G401.6 (cell line): ENCODE results near the gene UBE2G2.

ENCODE experiments used
- FAIRE-seq: peaks from 2 replicates; lab custom pipeline; 2012; peaks lifted over from hg19 to GRCh38; lab: Jason Lieb, UNC

The UBE2G2 gene

DNA sequence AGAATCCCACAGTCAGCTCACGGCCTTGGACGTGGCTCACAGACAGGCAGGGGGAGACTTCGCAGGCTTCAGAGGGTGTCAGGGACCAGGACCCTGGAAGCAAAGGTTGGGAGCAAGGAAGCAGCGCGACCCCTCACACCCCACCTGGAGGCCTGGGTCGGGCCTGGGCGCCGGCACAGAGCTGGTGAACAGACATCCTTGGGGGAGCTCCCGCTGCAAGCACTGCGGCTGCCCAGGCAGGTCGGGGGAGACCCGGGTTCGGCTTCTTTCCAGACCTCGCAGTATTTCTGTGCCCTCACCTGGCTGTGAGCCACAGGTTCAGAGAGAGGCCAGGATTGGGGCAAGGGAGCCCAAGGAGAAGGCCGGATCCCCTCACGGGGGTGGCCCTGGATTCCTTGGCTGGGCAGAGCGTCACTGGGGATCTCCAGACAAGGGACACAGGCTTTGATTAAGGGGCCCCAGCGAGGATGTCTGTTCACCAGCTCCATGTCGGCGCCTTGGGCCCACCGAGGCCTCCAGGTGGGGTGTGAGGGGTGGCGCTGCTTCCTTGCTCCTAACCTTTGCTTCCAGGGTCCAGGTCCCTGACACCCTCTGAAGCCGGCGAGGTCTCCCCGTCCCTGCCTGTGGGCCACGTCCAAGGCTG lies 52.4 kb downstream of the UBE2G2 start:
- no peak for FAIRE-seq

DNA sequence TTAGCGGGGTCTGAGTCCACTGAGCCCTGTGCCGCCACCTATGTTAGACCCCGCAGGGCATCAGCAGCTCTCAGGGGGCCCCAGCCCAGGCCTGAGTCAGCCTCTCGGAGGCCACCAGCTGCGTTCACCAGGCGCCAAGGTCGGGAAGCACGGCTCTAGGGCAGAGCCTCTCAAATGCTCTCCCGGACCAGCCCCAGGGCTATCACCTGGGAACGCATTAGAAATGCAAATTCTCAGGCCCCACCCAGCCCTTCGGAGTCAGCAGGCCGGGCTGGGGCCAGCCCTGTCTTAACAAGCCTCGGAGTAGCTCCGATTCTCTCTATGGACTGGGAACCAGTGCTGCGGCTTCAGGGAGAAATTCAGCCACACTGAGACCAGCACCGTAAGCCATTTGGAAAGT lies 53.0 kb downstream of the UBE2G2 start:
- FAIRE-seq, result no peak

DNA sequence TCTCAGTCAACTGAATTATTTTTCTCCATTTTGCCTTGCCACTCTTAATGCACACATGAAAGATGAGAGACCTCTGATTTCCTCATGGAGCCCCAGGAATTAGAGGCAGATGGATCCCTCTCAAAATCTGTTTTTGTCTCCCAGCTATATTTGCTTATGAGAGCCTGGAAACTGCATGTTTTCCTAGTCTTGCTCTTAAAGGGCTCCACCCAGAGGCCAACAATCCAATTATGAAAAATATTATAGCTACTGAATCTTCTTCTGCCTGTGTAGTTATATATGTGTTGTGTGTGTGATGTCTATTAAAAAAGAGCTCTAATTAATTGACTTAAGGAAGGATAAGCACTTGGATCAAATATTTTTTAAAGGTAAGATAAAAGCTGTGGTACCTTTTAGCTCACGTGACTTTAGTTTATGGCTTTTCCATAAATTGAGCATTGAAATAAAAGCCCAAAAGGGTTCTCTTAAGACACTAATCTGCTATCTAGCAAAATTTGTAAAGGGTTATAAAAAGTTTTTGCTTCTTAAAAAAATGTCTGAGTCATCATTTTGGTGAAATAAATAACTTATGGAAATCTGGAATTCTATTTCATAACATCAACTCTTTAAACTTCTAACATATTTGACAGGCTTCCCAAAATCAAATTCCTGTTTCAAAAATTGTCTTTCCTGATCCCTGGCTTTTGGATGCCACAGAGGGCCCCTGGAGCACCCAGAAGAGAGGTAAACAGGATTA lies 59.0 kb downstream of the UBE2G2 start:
- FAIRE-seq, result no peak

DNA sequence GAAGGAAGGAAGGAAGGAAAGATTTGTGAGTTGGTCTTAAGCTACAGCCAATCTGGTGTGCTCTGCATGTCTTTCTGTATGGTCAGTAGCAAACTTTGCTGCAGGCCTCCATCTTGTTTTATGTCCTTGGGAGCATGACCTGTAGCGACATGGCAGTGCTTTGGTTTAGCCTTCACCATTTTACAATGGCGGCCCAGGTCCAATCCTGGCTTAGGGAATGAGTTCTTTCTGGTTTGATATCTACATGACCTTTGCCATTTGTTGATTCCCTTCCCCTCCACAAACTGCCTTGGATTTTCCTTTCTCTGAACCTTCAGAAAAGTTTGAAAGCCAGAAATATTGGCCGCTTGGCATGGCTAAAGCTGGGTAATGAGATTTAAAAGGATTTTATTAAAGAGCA lies 59.7 kb downstream of the UBE2G2 start:
- FAIRE-seq, result no peak

DNA sequence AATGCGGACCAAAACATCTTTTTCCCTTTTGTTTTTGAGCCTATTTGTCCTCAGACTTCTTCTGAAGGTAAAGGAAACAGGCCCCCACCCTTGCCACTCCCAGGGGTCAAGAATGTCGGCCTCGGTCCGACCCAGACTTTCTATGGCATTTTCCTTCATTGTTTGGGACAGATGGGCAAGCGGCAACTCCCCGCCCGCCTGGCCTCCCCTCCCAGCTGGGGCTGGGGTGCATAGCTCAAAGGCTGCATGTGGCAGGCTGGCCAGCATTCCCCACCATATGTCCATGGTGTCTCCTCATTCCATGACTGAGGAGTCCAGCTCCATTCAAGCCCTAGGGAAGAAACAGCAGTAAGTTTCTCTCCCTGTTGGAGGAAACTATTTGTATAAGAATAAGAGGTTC lies 60.9 kb downstream of the UBE2G2 start:
- no peak for FAIRE-seq

DNA sequence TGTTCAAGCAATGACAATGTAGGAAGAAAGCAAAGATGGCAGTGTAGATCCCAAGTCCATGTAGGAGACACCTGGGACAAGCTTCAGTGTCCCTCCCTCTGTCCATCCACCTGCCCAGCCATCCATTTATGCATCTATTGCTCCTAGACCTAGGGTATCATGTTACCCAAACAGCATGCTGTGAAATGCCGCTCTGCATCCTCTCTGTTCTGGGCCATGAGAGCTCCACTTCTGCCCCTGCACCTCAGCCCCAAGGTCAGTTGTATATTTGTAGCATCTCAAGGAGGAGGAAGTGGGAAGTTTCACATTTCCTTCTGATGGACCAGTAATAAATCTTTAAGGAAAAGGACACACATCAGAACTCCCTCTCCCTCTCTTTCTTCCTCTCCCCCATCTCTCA lies 62.3 kb downstream of the UBE2G2 start:
- FAIRE-seq, result no peak

DNA sequence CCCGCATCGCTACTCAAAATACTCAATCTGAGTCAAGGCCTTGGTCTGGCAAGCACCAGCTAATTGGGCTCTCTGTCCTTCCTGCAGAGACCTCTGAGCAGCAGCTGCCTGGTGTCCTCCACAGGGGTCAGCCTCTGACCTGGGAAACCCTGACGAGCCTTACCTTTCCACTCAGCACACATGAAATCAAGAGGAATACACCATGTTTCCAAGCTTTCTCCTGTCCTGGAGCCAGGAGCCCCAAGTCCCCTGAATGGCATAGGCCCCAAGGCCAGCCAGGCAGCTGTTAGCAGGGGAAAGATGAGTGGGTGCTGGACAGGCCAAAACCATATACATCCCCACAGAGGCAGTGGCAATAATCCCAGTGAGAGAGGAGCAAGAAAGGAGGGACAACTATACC lies 63.0 kb downstream of the UBE2G2 start:
- FAIRE-seq, result no peak

DNA sequence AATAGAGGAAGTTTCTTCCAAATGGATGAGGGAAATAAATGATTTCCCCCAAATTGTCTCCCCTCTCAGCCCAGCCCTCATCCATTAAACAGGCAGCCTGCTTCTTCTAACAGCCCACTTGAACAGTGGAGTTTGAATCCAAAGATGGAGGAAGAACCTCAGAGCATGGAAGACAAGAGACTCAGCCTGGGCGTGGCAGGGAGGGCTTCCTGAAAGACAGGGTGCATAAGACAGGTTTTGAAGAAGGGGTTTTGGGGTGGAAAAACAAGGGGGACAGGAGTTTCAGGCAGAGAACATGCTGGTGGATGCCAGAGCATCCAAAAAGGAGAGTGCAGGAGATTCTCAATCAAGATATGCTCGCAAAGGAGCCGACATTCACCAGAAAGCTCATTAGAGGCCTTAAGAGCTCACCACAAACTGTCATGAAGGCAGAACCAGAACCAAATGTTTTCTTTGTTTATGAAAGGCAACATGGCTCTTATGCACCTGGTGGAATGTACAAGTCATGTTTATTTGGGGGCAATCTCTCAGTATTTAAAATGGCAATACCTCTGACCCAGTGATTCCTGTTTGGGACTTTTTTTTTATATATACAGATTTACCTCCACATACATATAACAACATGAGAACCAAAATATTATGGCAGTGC lies 63.8 kb downstream of the UBE2G2 start:
- no peak for FAIRE-seq

DNA sequence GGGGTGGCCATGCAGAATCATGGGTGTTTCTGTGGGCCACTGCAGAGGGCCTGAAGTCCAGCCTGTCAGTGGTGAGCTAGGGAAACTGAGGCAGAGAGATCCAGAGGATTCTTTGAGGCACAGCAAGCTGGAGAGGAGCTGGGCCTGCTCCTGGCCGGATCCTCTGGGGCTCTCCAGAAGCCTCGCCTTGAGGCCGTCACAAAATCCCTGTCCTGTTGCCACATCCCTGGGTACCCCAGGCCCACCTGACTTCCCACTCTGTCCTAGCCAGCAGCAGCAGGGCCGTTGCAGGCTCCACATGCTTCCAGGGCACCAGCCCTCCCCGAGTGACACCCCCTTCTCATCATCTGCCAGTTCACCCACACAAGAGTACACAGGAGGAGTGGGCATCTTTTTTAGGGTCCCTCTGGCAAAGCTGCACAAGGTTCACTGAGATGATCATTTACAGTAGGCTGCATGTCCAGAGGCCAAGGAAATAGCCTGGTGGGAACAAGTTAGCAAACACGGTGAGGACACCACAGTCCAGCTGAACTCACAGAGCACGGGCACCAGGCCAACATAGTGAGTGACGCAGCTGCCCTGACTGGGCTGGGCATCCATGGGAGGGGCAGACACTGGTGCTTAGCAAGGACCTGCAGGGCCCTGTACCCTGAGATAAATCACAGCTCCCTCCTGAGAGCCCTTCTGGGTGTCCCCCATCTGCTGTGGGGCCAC lies 65.2 kb downstream of the UBE2G2 start:
- no peak for FAIRE-seq

DNA sequence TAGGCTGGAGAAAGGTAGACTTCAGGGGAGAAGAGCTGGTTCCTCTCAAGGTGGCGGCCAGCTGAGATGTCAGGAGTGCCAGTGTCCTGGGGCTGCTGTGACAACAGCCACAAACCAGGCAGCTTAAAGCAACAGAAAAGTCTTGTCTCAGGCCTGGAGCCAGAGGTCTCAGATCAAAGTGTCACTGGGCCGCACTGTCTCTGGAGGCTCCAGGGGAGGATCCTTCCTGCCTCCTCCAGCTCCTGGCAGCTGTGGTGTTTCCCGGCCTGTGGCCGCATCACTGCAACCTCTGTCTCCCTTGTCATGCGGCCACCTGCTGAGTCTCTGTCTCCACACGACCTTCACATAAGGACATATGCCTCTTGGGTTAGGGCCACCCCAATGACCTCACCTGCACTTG lies 65.8 kb downstream of the UBE2G2 start:
- FAIRE-seq, result no peak

DNA sequence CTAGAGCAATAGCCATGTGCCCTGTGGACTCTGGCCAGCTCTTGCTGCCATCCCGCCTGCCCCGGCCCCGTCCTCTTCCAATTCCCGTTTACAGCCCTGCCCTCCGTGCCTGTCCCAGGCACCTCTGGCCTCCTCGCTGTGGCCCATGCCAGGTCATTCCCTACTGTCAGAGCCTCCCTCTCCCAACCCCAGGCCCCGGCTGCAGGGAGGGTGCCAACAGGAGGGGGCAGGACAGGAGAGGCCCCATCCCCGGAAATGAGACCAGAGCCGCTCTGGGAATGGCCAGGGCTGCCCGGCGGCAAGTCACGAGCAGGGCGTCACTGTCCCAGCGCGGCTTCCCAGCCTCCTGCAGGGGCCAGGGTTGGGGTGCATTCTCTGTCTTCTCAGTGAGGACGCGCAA lies 66.8 kb downstream of the UBE2G2 start:
- FAIRE-seq, result no peak

DNA sequence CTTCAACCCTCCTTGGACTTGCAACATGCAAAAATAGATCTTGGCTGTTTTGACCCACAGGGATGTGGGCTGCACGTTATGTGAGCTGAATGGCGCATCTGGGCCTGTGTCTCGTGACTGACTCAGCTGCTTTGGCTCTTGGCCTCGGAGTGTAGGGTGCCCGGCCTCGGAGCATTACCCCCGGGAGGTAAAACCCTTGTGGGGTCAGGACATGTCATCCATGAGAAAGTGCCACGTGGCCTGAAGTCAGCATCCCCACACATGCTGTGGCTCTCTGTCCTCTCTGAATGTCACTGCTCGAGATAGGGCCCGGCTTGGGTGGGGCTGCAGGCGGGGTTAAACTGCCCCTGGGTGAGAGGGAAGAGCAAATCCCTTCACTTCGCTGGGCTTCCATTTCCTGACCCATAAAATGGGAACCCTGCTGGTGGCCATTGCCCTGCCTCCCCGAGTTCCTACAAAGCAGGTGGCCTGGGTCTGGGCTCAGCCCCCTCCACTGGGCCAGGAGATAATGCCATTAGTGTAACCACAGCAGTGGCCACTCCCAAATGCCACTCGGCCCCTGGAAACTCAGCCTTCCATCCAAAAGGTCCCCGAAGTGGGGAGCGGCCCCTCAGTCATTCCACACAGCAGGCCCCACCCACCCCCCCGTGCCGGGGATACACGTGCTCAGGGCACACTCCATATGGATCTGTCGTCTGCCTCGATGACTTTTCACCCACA lies 67.4 kb downstream of the UBE2G2 start:
- FAIRE-seq, result no peak

DNA sequence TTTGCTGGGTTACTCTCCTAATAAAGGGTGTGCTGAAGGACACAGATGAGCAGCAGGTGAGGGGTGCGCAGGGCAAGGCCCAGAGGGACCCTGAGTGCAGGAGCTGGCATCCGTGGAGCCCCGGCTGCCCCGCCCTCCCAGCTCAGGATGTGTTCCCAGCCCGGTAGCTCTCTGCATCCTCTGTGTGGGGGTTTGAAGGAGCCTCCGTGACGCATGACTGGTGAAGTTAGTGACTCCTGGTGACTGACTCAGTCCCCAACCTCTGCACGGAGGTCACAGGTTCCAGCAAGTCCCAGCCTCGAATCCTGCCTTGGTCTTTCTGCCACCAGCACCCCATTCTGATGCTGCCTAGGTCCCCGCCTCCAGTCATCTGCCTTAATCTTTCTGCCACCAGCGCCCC lies 68.7 kb downstream of the UBE2G2 start:
- FAIRE-seq, result no peak

DNA sequence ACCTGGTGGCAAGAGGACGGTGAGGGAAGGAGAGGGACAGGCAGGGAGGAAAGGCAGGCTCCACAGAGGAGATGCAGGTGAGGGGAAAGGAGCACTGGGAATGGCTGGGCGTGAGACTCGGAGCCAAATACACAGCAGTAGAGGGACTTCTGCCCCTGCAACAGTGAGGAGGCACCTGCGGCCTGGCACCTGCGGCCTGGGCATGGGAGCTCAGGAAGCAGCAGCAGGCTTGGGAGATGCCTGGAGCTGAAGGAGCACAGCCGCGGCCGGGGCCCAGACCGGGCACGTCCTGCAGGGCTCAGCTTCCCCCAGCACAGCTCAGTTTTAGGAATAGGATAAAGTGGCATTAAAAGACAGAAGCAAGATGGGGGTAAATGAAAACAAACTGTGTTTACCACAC lies 69.4 kb downstream of the UBE2G2 start:
- no peak for FAIRE-seq

DNA sequence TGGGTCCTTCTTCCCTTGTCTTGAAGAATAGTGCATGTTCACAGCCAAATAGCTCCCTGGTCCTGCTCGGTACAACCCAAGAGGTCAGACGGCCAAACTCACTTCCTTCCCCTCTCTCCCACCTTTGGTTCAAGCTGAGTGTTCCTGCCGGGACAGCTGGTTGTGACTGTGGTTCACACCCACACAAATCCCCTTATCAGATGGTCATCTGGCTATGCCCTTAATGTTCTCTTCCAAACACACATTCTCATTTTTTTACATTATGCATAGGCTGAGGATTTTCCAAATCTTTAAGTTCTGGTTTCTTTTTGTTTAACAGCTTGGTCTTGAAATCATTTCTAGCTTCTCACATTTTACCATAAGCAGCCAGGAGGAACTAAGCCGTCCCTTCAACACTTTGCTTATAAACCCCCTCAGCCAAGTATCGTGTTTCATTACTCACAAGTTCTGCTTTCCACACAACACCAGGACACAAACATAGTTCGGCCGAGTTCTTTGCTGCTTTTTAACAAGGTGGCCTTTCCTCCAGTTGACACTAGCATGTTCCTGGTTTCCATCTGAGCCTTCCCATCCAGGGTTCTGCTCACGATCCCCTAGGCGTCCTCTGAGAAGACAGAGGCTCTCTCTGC lies 70.6 kb downstream of the UBE2G2 start:
- no peak for FAIRE-seq

DNA sequence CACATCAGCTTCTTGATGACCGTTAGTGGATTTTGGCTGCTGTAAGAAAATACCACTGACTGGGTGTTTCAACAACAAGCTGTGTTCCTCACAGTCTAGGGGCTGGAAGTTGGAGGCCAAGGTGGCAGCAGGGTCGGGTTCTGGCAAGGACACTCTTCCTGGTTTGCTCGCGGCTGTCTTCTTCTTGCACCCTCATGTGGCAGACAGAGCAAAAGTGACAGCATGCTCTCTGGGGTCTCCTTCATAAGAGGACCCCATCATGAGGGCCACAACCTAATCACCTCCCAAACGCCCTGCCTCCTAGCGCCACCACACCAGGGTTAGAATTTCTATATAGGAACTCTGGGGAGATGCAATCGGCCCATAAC lies 71.6 kb downstream of the UBE2G2 start:
- no peak for FAIRE-seq

DNA sequence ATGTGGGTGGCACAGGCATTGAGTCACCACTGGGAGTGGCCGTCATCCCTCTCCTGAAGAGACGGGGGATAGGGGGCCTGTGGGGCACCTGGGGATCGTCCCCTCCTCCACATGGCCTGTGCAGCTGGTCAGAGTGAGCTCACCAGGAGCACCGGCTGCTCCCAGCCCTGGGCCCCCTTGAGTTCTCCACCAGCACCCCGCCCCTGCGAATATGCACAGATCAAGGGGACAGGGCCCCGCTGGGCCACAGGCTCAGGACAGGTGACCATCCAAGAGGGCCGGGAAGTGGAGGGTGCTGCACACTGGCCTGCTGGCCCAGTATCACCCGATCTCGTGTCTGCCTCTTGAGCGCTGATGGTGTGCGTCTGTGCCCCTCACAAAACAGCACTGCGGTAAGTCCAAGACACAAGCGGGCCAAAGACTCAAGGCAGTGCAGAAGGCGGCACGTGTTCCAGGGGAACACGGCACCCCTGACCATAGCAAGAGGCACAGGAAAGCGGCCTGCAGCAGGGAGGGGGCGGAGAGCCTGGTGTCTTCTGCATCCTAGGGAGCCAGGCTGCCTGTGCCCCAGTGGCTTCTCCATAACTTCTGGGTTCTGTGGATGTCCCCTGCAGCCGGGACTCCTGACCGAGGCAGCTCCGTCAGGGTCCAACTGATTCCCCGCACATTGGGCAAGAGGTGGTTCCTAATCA lies 72.1 kb downstream of the UBE2G2 start:
- no peak for FAIRE-seq

DNA sequence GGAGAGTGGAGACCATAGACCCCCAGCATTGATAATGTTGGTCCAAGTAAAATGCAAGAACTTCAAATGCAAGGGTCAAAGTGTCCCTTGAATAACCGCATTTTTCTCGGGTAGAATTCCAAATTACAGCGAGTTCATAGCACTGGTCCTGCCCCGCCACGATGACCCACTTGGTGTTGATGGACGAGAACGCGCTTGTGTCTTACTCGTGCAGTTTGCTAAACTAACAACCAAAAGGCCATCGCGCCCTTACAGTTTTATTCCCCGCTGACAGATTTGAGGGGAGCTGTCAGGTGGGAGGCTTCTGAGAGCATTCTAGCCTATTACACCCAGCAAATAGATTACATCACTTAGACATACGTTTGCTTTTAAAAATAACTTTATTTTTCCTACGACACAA lies 72.9 kb downstream of the UBE2G2 start:
- FAIRE-seq, result no peak

DNA sequence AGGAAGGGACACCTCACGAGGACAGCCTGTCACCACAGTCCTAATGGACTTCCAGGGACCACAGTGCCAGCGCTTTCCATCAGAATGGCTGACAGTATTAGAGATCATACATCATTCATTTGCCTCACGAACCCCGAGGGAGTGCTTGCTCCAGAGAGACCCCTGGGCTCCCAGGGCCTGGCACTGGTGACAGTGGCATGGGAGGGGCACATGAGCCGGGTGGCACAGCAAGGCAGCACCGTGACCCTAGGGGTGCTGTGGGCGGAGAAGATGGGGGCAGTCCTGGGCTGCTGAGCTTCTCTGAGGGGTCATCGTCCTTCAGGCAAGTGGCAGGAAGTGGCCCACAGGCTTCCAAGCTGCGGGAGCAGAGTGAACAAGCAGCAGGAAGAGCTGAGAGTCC lies 73.9 kb downstream of the UBE2G2 start:
- FAIRE-seq, result no peak

DNA sequence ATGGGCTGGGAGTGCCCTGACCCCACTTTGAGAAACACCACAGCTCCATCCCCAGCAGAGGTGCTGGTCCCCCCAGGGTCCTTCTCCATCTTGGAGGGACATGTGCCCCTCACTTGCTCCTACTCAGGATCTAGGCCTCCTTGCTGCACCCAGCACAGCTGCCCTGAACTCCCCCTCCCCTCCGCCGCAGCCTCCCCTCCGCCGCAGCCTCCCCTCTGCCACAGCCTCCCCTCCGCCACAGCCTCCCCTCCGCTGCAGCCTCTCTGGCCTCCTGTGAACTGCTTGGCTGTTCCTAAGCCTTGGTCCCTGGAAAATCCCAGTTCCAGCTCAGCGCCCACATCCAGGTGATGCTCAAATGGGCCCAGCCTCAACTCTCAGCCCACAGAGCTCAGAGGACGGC lies 74.3 kb downstream of the UBE2G2 start:
- FAIRE-seq, result no peak

DNA sequence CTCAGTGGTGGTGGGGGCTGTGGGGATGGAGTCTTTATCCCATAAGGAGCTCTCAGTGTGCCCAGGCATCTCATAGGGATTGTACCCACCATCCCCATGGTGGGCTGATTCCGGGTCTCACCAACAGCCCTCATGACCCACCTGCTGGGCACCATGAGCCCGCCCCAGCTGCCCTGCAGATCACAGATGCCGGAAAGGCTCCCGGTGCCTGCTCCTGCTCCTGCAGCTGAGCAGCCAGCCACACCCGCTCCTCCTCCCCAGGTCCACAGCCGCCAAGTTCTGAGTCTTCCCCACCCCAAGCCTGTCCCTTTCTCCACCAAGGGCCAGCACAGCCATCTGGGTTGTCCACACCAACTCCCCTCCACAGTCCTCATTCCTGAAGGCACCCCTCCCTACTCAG lies 74.8 kb downstream of the UBE2G2 start:
- FAIRE-seq, result no peak

DNA sequence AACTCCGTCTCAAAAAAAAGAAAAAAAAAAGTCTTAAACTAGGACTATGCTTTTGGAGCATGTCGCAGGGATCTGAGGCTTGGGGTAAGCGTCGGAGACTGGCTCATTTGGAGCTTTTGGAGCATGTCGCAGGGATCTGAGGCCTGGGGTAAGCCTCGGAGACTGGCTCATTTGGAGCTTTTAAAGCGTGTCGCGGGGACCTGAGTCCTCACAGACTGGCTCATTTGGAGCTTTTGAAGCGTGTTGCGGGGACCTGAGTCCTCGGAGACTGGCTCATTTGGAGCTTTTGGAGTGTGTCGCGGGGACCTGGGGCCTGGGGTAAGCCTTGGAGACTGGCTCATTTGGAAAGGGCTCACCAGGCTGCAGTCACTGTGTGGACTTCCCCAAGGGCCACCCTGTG lies 76.7 kb downstream of the UBE2G2 start:
- FAIRE-seq, result no peak
